ENCODE measurements around the gene EPHB2. TPM values are rescaled to one million over a fixed set of nuclear protein-coding genes. Genes with fewer than 3 reads are reported as not detected.

Gene EPHB2
- total and polyA plus RNA-seq, 7 donors: 1.2 to 38.6 (median 3.0) TPM

- Histone ChIP-seq H3K27me3 (peaks cover 3 to 30% (median 10%) of the 10 kb centered on the region in 3 donors), H3K9me3 (no peaks in the 10 kb centered on the region), H3K27ac (no peak overlapping the region), H3K4me3 (no peak overlapping the region), H3K36me3 (no peaks in the 10 kb centered on the region), H3K4me1 (no peaks in the 10 kb centered on the region)
- TF ChIP-seq POLR2AphosphoS5 (IDR thresholded peaks at IDR 0.05) (no peak), EP300 (IDR thresholded peaks at IDR 0.05) (no peak), POLR2A (IDR thresholded peaks at IDR 0.05) (no peak)
- TF ChIP-seq, protein P1, sequence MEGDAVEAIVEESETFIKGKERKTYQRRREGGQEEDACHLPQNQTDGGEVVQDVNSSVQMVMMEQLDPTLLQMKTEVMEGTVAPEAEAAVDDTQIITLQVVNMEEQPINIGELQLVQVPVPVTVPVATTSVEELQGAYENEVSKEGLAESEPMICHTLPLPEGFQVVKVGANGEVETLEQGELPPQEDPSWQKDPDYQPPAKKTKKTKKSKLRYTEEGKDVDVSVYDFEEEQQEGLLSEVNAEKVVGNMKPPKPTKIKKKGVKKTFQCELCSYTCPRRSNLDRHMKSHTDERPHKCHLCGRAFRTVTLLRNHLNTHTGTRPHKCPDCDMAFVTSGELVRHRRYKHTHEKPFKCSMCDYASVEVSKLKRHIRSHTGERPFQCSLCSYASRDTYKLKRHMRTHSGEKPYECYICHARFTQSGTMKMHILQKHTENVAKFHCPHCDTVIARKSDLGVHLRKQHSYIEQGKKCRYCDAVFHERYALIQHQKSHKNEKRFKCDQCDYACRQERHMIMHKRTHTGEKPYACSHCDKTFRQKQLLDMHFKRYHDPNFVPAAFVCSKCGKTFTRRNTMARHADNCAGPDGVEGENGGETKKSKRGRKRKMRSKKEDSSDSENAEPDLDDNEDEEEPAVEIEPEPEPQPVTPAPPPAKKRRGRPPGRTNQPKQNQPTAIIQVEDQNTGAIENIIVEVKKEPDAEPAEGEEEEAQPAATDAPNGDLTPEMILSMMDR (IDR thresholded peaks at IDR 0.05): no peak
- no peak for DNase-seq
- 87 to 90% methylated on average over 13 of the region's 13 CpGs for WGBS, 2 donors
- intact Hi-C loops (cut with DNase I): no loop called here
Observed at GRCh38 chr1:22677931-22678896, 32.4 kb upstream of the EPHB2 start.

GRCh38 chr1:22680726-22681125 is 29.9 kb upstream of the EPHB2 start:
- H3K4me3 ChIP-seq: no peak overlapping the region
- peaks cover 0 to 23% (median 10%) of the 10 kb centered on the region in 3 donors for H3K27me3 ChIP-seq
- TF ChIP-seq, protein P1 (IDR thresholded peaks at IDR 0.05): no peak
- TF ChIP-seq POLR2AphosphoS5 (IDR thresholded peaks at IDR 0.05) (no peak), POLR2A (IDR thresholded peaks at IDR 0.05) (no peak), EP300 (IDR thresholded peaks at IDR 0.05) (no peak)
- H3K36me3 ChIP-seq: no peaks in the 10 kb centered on the region
- H3K4me1 ChIP-seq: peaks cover 0 to 4% (median 0%) of the 10 kb centered on the region in 4 donors
- intact Hi-C loops (cut with DNase I): no loop called here
- H3K27ac ChIP-seq: no peak overlapping the region
- DNase-seq: no peak
- H3K9me3 ChIP-seq: no peaks in the 10 kb centered on the region
- 16 to 59% methylated on average over 9 of the region's 9 CpGs for WGBS, 2 donors

GRCh38 chr1:22681556-22682276 is 28.9 kb upstream of the EPHB2 start:
- peaks cover 0 to 20% (median 10%) of the 10 kb centered on the region in 3 donors for H3K27me3 ChIP-seq
- H3K36me3 ChIP-seq: no peaks in the 10 kb centered on the region
- 85% methylated on average over 15 of the region's 15 CpGs for WGBS, 2 donors
- peaks cover 0 to 7% (median 0%) of the 10 kb centered on the region in 4 donors for H3K4me1 ChIP-seq
- H3K9me3 ChIP-seq: no peaks in the 10 kb centered on the region
- H3K4me3 ChIP-seq: no peak overlapping the region
- intact Hi-C loops (cut with DNase I): no loop called here
- H3K27ac ChIP-seq: no peak overlapping the region
- DNase-seq: no peak
- TF ChIP-seq, protein P1 (IDR thresholded peaks at IDR 0.05): no peak
- TF ChIP-seq POLR2A (IDR thresholded peaks at IDR 0.05) (no peak), EP300 (IDR thresholded peaks at IDR 0.05) (no peak)

- peaks cover 0 to 7% (median 0%) of the 10 kb centered on the region in 4 donors for H3K4me1 ChIP-seq
- no peak for DNase-seq
- 85 to 87% methylated on average over 1 of the region's 1 CpG for WGBS, 2 donors
- H3K4me3 ChIP-seq: no peak overlapping the region
- no peaks in the 10 kb centered on the region for H3K36me3 ChIP-seq
- no peak overlapping the region for H3K27ac ChIP-seq
- no peaks in the 10 kb centered on the region for H3K9me3 ChIP-seq
- TF ChIP-seq EP300 (IDR thresholded peaks at IDR 0.05): no peak
- TF ChIP-seq, protein P1 (IDR thresholded peaks at IDR 0.05): no peak
- no peak for TF ChIP-seq POLR2A (IDR thresholded peaks at IDR 0.05)
- TF ChIP-seq POLR2AphosphoS5 (IDR thresholded peaks at IDR 0.05): no peak
- intact Hi-C loops (cut with DNase I): no loop called here
- H3K27me3 ChIP-seq: peaks cover 0 to 15% (median 0%) of the 10 kb centered on the region in 3 donors
Observed at GRCh38 chr1:22683547-22683946, 27.1 kb upstream of the EPHB2 start.

All from sigmoid colon (tissue), 7 donors.